SK-N-MC (cell line): ENCODE measurements around the gene SLC26A3.

Source experiments
- EZH2 ChIP-seq: fragments of 200-600 bp; sonication (generic); IDR thresholded peaks from one replicate; pipeline ENCODE4 v1.6.1; 2017; ENCODE audit warnings: antibody characterized with exemption
- FOXP2 ChIP-seq: optimal IDR thresholded peaks from 2 replicates; pipeline ENCODE3; 2011; ENCODE audit warnings: mild to moderate bottlenecking, moderate library complexity; ENCODE audit not compliant: insufficient read depth; ENCODE audit errors: extremely low read length, control extremely low read depth

DNA sequence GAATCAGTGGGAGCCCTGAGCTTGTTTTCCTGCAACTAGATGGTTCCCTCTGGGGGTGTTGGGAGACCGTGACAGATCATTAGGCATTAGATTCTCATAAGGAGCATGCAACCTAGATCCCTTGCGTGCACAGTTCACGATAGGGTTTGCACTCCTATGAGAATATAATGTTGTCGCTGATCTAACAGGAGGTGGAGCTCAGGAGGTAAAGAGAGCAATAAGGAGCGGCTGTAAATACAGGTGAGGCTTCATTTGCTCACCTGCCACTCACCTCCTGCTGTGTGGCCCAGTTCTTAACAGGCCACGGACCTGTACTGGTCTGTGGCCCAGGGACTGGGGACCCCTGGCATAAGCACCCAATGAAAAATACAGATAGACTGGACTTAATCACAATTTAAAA, 10.7 kb downstream of the SLC26A3 start:
- TF ChIP-seq EZH2 (no peak), FOXP2 (no peak)
